GM08714 (cell line): ENCODE data around the gene LAIR1.
"Not testable (repeated sequence)": the region's sequence is repeated elsewhere in the genome, so short reads cannot be mapped to it uniquely, and the experiment has no call there.

Experiments
- H3K4me3 ChIP-seq: fragments of 200-500 bp; sonication (Bioruptor generic); 2 replicates; pipeline ENCODE4 v1.5.1; 2014; ENCODE audit warnings: mild to moderate bottlenecking, low read length, inconsistent platforms
- ZNF274 ChIP-seq: IDR thresholded peaks from 2 replicates; pipeline ENCODE4 v1.6.1; 2012; ENCODE audit warnings: mild to moderate bottlenecking, low read depth, low read length

The LAIR1 gene

DNA sequence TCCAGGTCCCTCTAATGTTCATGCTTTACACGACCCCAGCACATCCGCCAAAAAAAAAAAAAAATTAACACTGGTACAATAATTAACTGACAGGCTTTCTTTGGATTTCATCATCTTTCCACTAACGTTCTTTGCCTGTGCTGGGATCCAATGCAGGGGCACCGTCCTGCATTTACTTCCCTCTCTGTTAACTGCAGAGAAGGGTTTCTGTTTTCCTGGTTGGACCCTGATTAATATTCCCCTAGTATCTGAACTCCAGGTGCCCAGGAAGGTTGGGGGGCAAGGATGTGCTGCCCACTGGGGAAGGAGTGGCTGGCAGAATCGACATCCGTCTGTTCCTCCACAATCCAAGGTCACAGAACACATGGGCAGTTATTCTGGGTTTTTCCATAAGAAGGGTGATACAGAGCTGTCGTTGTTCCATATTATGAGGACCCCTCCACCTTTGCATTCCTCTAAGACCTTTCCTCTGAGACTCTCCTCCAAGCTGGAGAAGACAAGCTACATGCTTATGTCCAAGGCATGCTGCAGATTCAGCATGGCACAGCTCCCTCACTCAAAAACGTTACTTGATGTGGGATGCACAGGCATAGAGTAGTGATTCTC lies 4.5 kb upstream of the LAIR1 start:
- peak overlapping the region; percentile 18; the same call in 1 of the 2 replicates for H3K4me3 ChIP-seq
- no peak for TF ChIP-seq ZNF274

DNA sequence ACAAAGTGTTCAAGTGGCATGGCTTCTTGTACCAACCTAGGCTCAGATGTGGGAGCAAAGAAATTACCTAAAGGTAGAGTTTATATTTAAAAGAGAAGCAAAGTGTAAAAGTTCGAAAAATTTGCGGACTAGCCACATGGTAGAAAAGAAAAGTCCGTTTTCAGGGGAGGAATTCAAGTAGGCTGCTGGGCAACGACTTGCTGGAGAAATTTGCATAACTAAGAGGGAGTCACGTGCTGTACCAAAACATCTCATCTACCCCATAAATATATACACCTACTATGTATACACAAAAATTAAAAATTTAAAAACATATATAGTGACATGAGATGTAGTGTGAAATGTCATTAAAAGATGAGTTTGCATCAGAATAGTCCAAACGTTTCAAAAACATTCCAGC lies 2.1 kb upstream of the LAIR1 start:
- TF ChIP-seq ZNF274, result no peak
- H3K4me3 ChIP-seq, result no peak overlapping the region

DNA sequence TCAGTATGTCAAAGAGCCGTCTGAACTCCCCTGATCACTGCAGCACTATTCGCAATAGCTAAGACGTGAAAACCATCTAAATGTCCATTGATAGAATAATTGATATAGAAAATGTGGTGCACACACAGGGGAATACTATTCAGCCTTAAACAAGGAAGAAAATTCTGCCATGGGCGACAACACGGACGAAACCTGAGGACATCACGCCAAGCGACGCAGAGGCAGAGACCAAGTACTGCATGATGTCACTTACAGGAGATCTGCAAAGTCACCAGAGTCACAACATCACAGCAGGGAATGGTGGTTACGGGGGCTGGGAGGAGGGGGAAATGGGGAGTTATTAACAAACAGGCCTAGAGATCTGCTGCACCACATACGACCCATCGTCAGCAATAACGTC lies 1.1 kb upstream of the LAIR1 start:
- not testable (repeated sequence) for H3K4me3 ChIP-seq

DNA sequence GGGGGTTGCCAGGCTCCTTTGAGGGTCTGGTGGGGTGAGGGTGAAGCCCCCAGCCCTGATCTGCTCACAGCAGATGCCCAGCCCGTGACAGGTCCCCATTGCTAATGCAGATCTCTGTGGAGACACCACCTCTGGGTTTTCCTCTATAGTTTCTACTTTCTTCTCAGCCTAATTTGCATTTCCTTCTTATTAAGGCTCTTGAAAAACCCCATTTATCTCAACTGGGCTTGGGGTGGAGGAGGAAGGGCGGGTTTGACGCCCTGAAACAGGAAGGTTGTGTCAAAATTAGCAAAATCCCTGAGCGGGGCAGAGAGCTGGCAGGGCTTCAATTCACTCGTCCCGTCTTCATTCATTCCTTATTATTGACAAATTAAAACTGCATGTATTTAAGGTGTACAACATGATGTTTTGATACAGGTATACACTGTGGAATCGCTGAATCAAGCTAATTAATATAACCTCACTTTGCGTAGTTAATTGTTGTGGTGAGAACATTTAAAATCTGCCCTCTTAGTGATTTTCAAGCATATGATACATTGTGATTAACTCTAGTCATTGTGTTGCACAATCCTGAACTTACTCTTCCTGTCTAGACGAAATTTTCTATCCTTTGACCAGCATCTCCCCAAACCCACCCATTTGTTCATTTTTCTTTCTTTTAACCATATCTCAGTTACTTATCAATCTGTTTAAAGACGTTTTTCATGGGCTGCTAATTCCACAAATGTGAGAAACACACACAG lies 2.9 kb downstream of the LAIR1 start:
- H3K4me3 ChIP-seq, result not testable (repeated sequence)

DNA sequence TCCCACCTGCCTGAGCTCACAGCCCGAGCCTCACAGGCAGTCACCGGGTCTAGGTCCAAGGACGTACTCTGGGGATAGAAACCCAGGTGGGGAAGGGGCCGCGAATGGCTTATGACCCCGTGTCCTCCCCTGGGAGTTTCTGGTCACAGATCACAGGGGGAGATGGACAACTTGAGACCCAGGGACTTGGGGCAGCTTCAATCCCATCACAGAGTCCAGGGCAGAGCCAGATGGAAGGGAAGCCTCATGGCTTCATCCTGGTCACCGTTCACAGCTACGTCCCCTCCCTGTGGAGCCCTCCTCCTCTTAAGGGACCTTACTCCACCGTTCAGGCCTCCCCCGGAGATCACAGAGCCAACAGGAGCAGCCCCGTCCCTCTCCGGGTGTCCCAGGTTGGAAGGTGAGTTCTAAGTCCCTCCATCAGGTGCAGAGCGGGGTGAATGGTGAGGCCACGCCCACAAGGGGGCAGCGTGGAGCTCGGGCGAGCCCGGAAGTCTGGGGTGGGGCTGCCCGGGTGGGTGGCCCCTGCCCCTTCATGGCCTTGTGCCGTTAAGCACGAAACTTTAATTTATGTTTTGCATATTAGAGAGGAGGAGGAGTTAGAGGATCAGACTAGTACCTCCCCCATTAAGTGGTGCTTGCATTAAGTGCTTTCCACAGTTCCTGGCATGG lies 5.4 kb downstream of the LAIR1 start:
- H3K4me3 ChIP-seq, result not testable (repeated sequence)

DNA sequence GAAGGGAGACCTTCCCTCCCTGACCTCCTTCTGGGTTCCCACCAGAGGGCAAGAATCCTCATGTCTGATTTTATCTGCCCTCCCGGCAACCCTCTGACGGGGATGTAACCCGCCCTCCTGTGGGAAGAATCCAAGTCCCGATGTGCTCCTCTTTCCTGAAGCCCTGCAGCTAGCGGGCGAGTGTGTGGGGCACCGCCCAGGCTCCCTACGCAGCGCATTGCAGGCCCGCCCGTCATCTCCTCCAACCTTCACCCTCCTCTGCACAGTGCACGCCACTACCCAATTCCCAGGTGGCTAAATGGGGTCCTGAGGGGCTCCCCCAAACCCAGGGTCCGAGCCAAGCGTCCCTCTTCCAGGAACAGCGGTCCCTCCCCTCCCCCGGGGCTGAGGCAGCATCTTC lies 7.3 kb downstream of the LAIR1 start:
- H3K4me3 ChIP-seq, result no peak overlapping the region
- no peak for TF ChIP-seq ZNF274

DNA sequence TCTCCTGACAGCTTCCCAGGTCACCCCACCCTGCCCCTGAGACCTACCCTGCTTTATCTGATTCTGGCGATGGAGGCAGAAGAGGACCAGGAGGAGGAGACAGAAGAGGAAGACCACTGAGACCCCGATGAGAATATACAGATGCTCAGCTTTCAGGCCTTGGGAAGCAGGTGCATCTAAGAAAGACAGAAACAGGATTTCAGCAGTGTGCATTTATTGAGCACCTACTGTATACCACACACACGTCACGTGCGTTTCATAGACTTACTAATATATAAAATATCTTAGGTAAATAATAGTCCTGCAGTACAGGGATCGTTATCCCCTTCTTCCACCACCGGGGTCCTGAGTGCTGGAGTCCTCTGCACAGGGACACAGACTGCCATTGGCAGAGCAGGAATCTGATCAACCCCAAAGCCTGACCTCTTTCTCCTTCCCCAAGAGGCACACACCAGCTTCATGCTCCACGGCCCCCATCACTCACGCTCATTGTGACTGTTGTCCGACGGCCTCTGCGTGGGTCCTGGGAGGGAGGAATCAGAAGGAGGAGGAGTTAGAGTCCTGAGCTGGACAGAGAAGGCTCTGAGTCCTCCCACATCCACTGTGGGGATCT lies 8.2 kb downstream of the LAIR1 start:
- no peak overlapping the region for H3K4me3 ChIP-seq
- no peak for TF ChIP-seq ZNF274

DNA sequence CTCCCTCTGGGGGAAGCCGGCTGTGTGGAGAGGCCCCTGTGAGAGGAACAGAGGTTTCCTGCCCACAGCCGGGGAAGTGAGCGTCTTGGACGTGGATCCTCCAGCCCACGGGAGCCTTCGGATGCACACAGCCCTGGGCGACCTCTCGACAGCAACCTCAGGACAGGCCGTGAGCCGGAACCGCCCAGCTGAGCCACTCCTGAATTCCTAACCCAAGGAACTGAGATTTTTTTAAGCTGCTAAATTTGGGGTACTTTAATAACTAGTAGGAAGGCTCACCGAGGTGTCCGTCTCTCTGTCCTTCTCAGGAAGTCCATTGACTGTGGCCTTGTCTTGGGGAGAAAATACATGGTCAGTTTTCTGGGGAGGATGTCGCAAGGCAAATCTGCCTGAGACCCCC lies 9.1 kb downstream of the LAIR1 start:
- no peak for TF ChIP-seq ZNF274
- H3K4me3 ChIP-seq, result no peak overlapping the region

DNA sequence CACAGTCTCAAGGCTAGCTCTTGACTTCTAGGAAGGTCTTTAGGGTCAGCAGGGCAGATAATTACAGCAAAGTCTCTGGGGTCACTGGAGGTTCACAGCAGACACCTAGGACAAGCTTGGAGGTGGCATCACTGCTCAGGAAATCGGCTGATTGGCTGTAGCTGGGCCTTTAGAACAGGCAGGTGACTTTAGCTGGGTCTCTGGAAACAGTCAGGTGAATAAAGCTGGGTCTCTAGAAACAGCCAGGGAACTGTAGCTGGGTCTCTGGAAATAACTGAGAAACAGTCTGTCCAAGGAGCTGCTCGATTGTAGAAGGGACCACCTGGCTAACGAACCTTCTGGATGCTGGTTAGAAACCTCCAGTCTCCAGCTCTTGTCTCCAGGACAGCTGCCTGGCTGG lies 10.0 kb downstream of the LAIR1 start:
- TF ChIP-seq ZNF274, result no peak
- H3K4me3 ChIP-seq, result no peak overlapping the region

DNA sequence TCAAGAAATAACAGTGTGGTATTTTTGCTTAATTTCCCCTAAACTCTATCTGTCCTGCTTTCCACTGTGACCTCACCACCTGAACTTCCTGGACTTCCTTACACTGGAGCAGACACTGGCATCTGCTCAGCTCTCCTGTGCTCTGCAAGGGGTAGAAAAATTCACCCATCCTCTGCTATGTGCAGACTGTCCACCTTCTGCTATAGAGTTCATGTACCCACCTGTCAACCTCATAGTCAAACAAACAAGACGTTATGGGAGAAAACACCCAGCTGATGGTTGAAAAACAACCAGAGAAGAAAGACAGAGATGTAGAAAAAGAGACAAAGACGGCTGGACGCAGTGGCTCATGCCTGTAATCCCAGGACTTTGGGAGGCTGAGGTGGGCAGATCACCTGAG lies 12.2 kb downstream of the LAIR1 start:
- TF ChIP-seq ZNF274, result no peak

DNA sequence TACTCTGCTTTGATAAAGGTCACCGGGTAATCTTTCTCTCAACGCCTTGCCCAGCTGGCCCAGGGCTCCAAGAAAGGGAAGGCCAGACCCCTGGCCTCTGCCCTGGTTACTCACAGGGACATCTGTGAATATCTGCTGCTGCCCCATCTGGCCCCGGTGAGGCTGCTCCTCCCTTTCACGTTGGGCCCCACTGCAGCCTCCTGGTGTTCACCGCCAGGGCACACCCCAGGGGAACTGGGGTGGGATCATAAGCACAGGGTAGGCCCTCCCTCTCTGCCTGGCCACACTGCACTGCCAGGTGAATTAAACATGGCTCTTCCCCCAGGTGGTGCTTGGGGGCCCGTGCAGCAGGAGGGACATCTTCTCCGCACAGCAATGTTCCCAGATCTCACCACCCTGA lies 12.7 kb downstream of the LAIR1 start:
- H3K4me3 ChIP-seq, result no peak overlapping the region
- no peak for TF ChIP-seq ZNF274

More for the DNA sequence above, 12.2 kb downstream of the LAIR1 start:
- H3K4me3 ChIP-seq, result no peak overlapping the region

DNA sequence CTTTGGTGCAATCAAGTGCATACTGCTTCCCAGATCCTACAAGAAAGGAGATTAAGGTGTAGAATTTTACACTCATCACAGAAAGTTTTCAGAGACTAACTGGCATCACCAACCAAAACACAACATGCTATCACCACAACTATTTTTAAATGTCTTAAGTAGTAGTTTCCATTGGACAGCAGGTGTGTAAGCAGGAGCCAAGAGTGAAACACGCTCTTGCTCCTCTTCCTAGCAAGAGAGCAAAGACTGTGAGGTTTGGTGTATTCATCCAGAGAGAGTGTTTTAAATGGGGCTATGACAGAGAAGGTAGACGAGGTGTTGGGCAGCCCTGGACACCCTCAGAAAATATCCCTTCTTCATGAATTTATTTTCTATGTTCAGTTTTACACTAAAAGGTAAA lies 13.3 kb downstream of the LAIR1 start:
- no peak overlapping the region for H3K4me3 ChIP-seq
- TF ChIP-seq ZNF274, result no peak

DNA sequence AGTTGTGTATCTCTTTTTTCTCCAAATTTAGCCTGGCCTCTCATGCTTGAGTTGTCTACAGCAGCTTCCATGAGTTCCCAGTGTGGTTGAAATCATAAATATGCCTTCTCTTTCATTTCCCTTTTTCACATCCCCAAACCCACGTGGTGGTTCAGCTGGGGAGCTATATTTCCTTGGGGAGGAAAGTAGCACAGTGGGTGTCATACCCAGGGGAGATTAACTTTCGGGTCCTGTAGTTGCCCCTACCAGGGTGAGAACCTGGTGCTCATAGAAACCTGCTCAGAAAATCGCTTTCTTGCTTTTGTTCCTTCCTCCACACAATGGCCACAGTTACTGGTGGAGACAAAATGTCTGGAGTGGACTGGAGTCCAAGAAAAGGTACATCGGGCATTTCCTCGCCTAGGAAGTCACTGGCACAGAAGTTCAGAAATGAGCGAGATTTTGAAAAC lies 18.8 kb downstream of the LAIR1 start:
- TF ChIP-seq ZNF274, result no peak
- H3K4me3 ChIP-seq, result no peak overlapping the region; the same call in 1 of the 2 replicates

DNA sequence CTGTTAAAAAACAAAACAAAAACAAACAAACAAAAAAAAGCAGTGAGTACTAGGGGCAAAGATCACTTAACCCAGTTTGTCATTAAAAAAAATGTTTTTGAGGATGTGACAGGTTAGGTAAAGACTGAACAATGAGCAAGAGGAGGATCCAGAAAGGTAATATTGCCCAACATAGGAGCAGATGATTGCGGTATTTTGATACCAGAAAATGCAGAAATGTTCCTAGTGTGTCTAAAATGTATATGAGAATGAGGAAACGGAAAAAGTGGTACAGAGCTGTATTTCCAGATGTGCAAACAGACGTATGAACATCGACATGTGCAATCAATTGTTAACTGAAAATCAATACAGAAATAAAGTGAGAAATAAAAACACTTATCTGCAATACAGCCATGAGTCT lies 20.9 kb downstream of the LAIR1 start:
- no peak for TF ChIP-seq ZNF274

DNA sequence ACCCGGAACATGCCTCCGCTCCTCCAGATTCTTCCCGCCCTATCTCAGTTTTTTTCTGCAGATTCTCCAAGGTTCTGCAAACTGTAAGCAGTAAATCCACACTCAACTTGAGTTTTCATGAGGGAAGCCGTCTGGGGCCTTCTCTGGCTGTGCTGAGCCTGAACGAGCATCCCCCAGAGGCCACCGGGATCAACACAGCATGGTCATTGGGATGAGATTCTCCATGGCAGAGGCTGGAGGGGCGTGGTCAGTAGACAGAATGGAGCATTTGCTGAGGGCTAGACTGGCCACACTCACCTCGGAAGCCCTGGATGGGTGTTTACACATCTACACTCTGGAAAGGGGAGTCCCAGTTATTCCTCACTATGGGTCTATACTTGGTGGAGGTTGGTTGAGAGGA lies 23.4 kb downstream of the LAIR1 start:
- no peak overlapping the region for H3K4me3 ChIP-seq
- no peak for TF ChIP-seq ZNF274

More for the DNA sequence above, 20.9 kb downstream of the LAIR1 start:
- no peak overlapping the region for H3K4me3 ChIP-seq
